GM10266 (cell line): ENCODE measurements around the gene SLC4A7.
"Not testable (repeated sequence)": the region's sequence is repeated elsewhere in the genome, so short reads cannot be mapped to it uniquely, and the experiment has no call there.

Experiments used
- DNase-seq: peaks from one replicate; pipeline ENCODE4 v3.0.0; 2012; ENCODE audit errors: extremely low spot score
- TF ChIP-seq, protein P1 (sequence below): IDR thresholded peaks from 2 replicates; pipeline ENCODE4 v1.5.1; 2012; ENCODE audit warnings: mild to moderate bottlenecking, low read depth; ENCODE audit not compliant: control insufficient read depth, insufficient read depth; ENCODE audit errors: missing control alignments

SLC4A7 gene

DNA sequence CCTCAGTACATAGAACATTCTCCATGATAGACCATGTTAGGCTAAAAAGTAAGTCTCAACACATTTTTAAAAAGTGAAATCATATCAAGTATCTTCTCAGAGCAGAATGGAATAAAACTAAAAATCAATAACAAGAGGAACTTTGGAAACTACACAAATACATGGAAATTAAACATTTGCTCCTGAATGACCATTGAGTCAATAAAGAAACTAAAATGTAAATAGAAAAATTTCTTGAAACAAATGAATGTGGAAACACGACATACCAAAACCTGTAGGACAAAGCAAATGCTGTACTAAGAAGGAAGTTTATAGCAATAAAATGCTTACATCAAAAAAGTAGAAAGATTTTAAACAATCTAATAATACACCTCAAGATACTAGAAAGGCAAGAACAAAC is 148.6 kb downstream of the SLC4A7 start:
- no peak for DNase-seq
- TF ChIP-seq, protein P1, sequence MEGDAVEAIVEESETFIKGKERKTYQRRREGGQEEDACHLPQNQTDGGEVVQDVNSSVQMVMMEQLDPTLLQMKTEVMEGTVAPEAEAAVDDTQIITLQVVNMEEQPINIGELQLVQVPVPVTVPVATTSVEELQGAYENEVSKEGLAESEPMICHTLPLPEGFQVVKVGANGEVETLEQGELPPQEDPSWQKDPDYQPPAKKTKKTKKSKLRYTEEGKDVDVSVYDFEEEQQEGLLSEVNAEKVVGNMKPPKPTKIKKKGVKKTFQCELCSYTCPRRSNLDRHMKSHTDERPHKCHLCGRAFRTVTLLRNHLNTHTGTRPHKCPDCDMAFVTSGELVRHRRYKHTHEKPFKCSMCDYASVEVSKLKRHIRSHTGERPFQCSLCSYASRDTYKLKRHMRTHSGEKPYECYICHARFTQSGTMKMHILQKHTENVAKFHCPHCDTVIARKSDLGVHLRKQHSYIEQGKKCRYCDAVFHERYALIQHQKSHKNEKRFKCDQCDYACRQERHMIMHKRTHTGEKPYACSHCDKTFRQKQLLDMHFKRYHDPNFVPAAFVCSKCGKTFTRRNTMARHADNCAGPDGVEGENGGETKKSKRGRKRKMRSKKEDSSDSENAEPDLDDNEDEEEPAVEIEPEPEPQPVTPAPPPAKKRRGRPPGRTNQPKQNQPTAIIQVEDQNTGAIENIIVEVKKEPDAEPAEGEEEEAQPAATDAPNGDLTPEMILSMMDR = no peak

DNA sequence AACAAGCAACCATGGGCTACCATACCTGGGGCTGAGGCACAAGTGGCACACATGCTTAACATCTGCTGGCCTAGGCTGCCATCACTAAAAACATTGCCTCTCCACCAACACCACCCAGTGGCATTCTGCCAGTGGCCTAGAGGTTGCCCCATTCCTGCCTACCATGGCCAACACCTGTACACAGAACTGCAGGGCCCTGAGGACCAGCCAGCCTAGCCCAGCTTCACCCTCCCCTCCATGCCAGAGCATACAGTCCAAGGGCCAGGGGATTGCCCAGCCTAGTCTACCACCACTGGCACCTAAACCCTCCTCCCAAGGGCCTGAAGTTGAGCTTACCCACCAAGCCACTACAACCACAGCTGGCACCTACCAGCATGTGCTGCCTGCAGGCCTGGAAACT is 150.3 kb downstream of the SLC4A7 start:
- no peak for DNase-seq
- TF ChIP-seq, protein P1 = no peak

DNA sequence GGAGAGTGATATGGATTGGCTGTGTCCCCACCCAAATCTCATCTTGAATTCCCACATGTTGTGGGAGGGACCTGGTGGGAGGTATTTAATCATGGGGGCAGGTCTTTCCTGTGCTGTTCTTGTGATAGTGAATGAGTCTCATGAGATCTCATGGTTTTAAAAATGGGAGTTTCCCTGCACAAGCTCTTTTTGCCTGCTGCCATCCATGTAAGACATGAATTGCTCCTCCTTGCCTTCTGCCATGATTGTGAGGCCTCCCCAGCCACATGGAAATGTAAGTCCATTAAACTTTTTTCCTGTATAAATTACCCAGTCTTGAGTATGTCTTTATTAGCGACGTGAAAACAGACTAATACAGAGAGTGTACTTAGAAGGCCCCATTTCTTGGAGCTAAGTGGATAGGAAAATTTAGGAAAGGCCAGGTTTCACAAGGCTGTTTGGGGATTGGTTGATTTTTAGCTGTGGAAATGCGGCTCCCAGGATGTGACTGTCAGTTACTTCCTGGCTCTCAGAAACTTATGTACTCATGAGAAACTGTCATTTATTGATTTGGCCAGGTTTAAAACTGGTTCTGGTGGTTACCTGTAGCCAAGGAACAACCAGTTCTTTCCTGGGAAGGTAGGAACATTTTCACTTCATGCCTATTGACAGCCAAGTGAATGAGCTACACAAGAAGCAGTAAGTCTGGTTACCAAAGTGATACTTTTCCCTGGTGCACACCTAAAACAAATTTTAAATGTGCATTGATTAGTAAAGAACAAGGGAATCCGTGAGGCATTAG is 155.0 kb downstream of the SLC4A7 start:
- DNase-seq = not testable (repeated sequence)

DNA sequence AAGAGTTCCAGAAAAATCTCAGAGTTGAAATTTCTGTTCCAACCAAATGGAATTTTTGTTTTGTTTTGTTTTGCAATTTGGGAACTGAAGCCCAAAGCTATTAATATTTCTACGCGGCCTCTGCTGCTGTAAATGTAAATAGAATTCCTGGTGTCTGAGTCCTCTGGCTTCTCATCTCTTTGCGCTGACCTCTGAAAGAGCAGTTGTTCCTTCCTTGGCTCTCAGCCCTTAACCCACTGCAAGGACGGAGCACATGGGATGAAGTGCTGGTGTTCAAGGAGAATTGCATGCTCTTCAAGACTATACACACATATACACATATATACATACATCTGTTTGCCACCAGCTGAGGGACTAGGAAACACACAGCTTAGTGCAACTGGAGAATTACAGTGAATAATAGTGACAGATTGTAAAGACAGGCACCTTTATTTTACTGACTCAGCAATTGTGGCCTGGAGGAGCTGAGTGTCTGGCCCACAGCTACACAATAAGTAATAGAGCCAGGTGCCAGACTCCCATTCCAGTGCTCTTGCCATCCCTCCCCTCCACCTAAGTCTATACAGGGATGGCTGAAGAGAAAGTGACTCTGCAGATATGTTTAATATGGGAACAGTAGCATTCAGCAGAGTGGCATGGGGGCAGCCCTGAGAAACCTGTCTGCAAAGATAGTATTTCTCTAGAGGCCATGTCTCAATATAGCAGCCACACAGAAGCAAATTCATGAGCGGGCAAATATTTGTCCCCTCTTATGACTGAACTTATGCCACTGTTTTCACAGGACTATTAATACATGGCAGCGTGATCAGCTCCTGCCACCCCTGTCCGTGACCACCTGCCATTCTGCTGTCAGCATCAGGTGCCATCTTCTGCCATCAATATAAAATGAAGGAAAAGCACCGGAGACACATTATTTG is 157.3 kb downstream of the SLC4A7 start:
- DNase-seq = no peak
- TF ChIP-seq, protein P1 = no peak

DNA sequence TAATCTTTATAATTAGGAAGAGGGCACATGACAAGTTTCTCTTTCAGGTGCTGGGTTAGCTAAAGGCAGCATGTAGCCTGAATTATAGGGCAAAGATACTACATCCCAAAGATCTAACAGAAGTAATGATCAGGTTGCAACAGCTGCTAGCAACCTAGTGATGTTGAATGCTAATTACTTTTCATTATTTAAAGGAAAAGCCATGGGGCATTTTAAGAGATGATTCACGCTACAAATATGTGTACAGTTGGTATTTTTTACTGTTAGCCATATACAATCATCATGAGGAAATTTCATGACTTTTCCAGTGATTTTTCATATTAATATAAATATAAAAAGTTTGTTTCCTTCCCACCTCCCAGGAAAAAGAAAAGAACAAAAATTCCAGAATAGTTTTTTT is 158.0 kb downstream of the SLC4A7 start:
- DNase-seq = no peak
- TF ChIP-seq, protein P1 = no peak

DNA sequence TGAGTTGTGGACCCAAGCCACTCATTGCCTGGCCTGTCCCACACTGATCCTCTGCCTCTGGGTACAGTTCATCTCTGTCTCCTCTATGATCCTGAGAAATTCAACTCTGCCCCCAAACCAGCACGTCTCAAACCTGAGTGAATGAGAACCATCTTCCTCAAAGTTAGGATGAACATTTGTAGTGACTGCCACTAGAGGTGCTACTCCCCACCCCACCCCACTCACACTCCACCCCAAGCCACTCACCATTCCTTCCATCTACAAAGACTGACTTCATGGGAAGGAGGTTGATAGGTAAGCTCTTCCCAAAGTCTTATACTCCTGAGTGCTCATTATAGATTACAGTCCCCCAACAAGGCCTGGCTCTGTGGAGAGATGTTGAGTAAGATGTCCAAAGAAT is 158.8 kb downstream of the SLC4A7 start:
- TF ChIP-seq, protein P1 = no peak
- DNase-seq = no peak

DNA sequence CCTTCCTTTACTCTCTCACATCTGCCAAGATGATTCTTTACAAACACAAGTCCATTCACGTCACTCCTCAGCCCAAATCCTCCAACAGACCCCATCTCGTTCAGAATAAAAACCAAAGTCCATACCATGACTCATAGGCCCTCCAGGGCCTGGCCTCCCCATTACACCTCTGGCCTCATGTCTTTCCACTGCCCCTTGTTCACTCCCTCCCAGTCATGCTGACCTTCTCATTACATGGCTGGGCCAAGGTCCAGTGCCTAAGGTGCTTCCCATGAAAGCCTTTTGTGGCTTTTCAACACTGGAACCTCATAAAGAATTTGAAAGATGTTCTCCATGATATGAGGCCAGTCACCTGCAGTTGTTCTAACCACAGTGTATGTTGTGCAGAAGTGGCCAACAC is 159.5 kb downstream of the SLC4A7 start:
- DNase-seq = no peak
- TF ChIP-seq, protein P1 = no peak
